Nephron (organoid): Measurements from ENCODE around the gene SPTAN1.

Source experiments
- H3K27ac Mint-ChIP-seq, 3 experiments: 2 replicates each; pipeline ENCODE4 v1.8.0; 2020; ENCODE audit warnings: mixed read lengths in 3 of 3, mild to moderate bottlenecking in 2 of 3, moderate library complexity in 1 of 3
- H3K27me3 Mint-ChIP-seq: 2 replicates; pipeline ENCODE4 v1.8.0; 2021; ENCODE audit warnings: low read depth, mild to moderate bottlenecking, moderate library complexity, mixed read lengths
- H3K36me3 Mint-ChIP-seq: 2 replicates; pipeline ENCODE4 v1.8.0; 2020; ENCODE audit warnings: low read depth, mixed read lengths
- H3K4me1 Mint-ChIP-seq: 2 replicates; pipeline ENCODE4 v1.8.0; 2020; ENCODE audit warnings: mixed read lengths
- H3K4me3 Mint-ChIP-seq, 3 experiments: 2 replicates each; pipeline ENCODE4 v1.8.0; 2020; ENCODE audit warnings: mild to moderate bottlenecking in 3 of 3, mixed read lengths in 3 of 3, moderate library complexity in 2 of 3
- H3K9me3 Mint-ChIP-seq: 2 replicates; pipeline ENCODE4 v1.8.0; 2020; ENCODE audit warnings: mixed read lengths
- TF ChIP-seq, protein P1 (sequence below), 3 experiments: fragments of 200-600 bp; sonication (generic); IDR thresholded peaks; one replicate each; pipeline ENCODE4 v1.5.0; 2021; ENCODE audit warnings: antibody characterized with exemption in 3 of 3; ENCODE audit not compliant: unreplicated experiment in 3 of 3

Gene SPTAN1

DNA sequence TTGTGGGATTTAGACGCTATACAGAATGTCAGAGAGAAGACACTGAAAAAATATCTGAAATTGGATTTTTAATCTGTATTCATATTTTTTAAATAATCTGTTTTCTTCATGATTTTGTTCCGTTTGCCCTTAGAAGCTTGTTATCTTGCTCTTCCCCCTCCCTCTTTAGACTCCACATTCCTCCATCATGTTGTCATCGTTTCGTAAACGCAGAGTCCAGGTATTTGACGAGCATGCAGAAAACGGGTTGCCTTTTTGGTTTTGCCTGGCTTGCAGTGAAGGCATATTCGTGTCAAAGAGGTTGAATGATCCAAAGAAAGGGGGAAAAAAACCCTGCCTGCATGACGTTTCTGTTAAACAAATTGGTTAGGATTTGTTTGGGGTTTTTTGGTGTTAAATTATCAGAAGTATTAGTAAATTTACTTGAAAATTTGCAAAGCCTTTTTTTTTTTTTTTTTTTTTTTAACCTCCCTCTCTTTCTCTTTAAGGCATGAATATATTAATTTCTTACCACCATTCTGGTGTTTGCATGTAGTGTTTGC lies 2.9 kb downstream of the SPTAN1 start:
- no peak overlapping the region for H3K4me3 Mint-ChIP-seq
- no peaks in the 10 kb centered on the region for H3K27me3 Mint-ChIP-seq
- TF ChIP-seq, protein P1, sequence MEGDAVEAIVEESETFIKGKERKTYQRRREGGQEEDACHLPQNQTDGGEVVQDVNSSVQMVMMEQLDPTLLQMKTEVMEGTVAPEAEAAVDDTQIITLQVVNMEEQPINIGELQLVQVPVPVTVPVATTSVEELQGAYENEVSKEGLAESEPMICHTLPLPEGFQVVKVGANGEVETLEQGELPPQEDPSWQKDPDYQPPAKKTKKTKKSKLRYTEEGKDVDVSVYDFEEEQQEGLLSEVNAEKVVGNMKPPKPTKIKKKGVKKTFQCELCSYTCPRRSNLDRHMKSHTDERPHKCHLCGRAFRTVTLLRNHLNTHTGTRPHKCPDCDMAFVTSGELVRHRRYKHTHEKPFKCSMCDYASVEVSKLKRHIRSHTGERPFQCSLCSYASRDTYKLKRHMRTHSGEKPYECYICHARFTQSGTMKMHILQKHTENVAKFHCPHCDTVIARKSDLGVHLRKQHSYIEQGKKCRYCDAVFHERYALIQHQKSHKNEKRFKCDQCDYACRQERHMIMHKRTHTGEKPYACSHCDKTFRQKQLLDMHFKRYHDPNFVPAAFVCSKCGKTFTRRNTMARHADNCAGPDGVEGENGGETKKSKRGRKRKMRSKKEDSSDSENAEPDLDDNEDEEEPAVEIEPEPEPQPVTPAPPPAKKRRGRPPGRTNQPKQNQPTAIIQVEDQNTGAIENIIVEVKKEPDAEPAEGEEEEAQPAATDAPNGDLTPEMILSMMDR (IDR thresholded peaks at IDR 0.05; ENCODE audit: unreplicated experiment in 3 of 3) = no peak
- no peak overlapping the region for H3K27ac Mint-ChIP-seq
- no peaks in the 10 kb centered on the region for H3K9me3 Mint-ChIP-seq
- peaks cover 46% of the 10 kb centered on the region for H3K4me1 Mint-ChIP-seq
- peaks cover 3% of the 10 kb centered on the region for H3K36me3 Mint-ChIP-seq

DNA sequence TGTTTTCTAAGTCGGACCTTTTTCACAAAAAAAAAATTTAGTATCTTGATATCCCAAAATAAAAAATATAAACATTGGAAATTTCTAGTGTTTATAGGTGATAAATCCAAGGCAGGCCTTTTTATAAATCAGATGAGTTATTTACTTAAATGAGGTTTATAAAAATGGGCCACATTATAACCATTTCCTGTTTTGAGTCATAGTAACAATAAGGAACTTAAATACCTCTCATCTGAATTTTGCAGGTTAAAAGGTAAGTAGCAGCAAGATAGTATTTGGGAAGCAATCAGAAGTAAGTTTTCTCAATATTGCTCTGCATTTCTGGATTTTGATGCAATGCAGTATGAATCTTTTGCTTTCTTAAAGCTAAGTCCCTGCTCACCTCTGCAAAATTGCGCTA lies 3.9 kb downstream of the SPTAN1 start:
- Mint-ChIP-seq H3K4me3 (peak overlapping the region in 1 of 3 experiments; percentile 31), H3K4me1 (peaks cover 35% of the 10 kb centered on the region), H3K27ac (no peak overlapping the region), H3K36me3 (peaks cover 3% of the 10 kb centered on the region), H3K9me3 (no peaks in the 10 kb centered on the region), H3K27me3 (no peaks in the 10 kb centered on the region)
- TF ChIP-seq, protein P1 (IDR thresholded peaks at IDR 0.05; ENCODE audit: unreplicated experiment in 3 of 3) = no peak

DNA sequence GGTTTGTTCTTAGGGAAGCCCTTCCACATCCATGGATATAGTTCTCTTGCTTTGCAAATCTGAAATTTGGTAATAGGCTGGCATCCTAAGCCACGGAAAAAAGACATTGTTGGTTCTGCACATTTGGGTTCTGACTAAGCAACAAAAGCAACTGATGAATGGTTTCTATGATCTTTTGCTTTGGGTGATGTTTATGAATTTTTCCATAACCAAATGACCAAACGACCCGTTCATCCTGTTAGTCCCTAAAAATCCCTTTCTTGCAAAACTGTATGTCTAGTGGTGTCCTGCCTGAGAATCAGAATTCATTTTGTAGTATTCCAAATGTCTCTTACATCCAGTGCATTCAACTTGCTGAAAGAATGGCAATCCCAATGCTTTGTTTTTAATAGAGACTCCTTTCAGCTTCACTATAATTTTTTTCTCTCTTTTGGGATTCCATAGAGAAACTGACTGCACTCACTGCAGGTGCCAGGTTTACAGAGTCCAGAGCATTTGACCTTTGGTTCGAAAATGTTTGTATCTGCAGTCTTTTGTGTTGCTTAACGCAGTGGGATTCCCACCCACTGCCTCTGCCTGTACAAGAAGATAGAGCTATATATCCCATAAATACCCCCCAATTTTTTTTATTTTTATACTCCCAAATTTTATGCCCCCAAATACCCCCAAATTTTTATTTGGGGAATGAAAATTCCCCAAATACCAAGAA lies 4.7 kb downstream of the SPTAN1 start:
- TF ChIP-seq, protein P1 (IDR thresholded peaks at IDR 0.05; ENCODE audit: unreplicated experiment in 3 of 3) = no peak
- H3K27me3 Mint-ChIP-seq = no peaks in the 10 kb centered on the region
- no peaks in the 10 kb centered on the region for H3K9me3 Mint-ChIP-seq
- H3K4me1 Mint-ChIP-seq = peaks cover 32% of the 10 kb centered on the region
- peak overlapping the region; percentile 15 to 54 (median 31) for H3K4me3 Mint-ChIP-seq
- H3K36me3 Mint-ChIP-seq = peaks cover 8% of the 10 kb centered on the region
- peak overlapping the region; percentile 25 to 52 (median 49) for H3K27ac Mint-ChIP-seq

DNA sequence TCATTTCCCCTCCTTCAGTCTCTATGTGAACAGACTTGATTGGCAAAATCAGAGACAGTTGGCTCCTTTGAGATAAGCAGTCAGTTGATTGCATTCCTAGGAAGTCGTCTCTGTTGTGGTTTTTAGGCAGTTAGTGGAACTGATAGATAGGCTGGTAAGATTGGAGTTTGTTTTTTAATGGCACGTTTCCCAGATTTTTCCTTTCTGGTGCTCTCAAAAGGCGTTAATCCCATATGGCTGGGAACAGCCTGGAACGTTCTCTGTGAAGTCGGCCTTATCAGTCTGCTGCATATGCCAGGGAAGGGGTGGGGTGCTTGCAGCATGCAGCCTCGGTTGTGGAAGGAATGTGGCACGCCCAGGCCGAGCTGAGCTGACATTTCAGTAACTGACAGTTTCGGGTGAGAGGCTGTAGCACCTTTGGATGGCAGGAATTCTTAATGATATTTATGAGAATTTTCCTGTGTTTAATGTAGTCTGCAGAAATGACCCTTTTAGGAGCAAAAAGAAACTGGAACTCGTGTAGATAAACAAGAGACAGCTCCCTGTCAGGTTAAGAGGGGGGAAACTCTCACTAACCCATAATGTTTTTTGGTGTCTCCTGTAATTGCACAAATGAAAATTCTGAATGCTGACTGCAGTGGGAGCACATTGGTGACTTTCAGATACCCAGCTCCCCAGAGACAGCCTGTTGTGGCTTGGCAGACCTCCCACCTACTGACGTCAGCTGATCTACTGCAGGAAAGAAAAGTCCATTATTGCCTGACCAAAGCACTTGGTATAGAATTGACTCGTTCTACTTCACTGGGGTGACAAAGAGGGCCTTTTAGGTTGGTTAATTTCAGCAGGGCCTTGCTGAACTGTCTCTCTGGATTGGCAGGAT lies 6.3 kb downstream of the SPTAN1 start:
- Mint-ChIP-seq H3K4me3 (peak overlapping the region in 2 of 3 experiments; percentile 18 to 62), H3K9me3 (no peaks in the 10 kb centered on the region), H3K4me1 (peaks cover 32% of the 10 kb centered on the region), H3K27me3 (no peaks in the 10 kb centered on the region), H3K36me3 (peaks cover 16% of the 10 kb centered on the region), H3K27ac (peak overlapping the region; percentile 60 to 82 (median 79))
- TF ChIP-seq, protein P1 (IDR thresholded peaks at IDR 0.05; ENCODE audit: unreplicated experiment in 3 of 3) = no peak

DNA sequence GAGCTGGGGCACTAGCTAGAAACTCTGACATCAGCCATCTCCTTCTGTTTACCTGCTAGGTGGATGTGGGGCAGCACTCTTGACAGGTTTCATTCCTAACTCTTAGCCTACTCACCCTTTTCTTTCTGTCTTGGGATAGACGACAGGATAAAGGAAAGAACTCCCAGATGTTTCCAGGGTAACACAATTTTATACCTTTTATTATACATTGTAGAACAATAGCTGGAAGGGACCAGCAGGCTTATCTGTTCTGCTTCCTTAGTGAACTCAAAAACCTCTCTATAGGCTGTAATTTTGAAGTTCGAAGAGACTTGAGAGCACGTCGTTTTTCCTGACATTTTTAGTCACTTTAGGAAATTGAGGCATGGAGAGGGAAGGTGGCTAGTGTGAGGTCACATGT lies 13.2 kb downstream of the SPTAN1 start:
- Mint-ChIP-seq H3K9me3 (no peaks in the 10 kb centered on the region), H3K4me3 (no peak overlapping the region), H3K27ac (peak overlapping the region in 1 of 3 experiments; percentile 22), H3K27me3 (no peaks in the 10 kb centered on the region), H3K4me1 (peaks cover 4% of the 10 kb centered on the region), H3K36me3 (peaks cover 61% of the 10 kb centered on the region)
- TF ChIP-seq, protein P1 (IDR thresholded peaks at IDR 0.05; ENCODE audit: unreplicated experiment in 3 of 3) = no peak
